Spleen (tissue), 7 donors: ENCODE measurements around the gene TTLL8.

ENCODE experiments used
- POLR2A ChIP-seq, 3 donors: fragments of 450-650 bp; IDR thresholded peaks; one replicate each; pipeline ENCODE4 v1.5.1; 2017; ENCODE audit warnings: antibody characterized with exemption in 3 of 3, mild to moderate bottlenecking in 1 of 3
- TF ChIP-seq, protein P1 (sequence below), 11 experiments: fragments of 200-600 bp in 7 of 11; fragments of 450-650 bp in 4 of 11; sonication (generic) in 4 of 11; IDR thresholded peaks in 8 of 11; conservative IDR thresholded peaks in 3 of 11; 1 replicate in 7 of 11; 2 replicates in 4 of 11; pipeline versions ENCODE4 v1.4.0 to v1.8.0; 2016 to 2021; ENCODE audit warnings: antibody characterized with exemption in 11 of 11, inconsistent platforms in 4 of 11, mild to moderate bottlenecking in 1 of 11
- donor health status: DM: no; HTN: no; CAD: no; lungs with moderate emphysema.
- donor health status: DM: no; HTN: no; CAD: no.
- donor health status: DM: no; HTN: no; CAD: no.

DNA sequence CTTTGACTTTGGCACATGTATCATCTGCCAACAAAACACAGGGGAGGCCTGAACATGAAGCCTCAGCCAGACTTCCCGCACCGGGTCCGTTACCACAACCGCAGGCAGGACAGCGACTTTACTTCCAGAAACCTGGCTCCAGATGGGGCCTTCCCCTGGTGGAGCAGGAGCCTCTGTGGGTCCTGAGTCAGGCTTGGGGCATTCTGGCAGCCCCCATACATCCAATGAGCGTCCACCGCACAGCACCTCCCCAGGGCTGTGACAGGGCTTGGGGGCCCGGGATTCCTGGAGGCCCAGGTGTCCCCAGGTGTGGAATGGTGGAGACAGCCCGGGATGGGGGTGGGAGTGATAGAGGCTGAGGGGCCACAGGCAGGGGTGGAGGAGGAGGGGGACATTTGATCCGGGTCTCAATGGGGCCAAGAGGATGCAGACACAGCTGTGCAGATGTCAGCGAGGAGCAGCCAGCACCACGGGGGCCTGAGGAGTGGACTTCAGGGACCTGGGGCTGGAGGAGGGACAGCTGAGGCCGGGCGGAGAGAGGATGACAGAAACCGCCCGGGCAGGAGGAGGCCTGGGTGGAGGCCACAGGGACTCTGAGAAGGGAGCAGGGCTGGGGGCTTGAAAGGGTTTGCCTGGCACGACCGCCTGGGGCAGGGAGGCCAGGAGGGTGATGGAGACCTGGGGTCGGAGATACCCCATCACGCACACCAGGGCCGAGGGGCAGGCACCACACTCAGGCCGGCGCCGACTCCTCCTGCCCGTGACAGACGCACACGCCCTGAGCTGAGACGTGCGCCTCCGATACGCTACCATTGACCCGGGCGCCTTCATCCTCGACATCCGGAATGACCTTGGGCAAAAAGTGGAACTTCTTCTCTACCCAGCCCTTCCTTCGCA lies 8.6 kb downstream of the TTLL8 start:
- TF ChIP-seq, protein P1, sequence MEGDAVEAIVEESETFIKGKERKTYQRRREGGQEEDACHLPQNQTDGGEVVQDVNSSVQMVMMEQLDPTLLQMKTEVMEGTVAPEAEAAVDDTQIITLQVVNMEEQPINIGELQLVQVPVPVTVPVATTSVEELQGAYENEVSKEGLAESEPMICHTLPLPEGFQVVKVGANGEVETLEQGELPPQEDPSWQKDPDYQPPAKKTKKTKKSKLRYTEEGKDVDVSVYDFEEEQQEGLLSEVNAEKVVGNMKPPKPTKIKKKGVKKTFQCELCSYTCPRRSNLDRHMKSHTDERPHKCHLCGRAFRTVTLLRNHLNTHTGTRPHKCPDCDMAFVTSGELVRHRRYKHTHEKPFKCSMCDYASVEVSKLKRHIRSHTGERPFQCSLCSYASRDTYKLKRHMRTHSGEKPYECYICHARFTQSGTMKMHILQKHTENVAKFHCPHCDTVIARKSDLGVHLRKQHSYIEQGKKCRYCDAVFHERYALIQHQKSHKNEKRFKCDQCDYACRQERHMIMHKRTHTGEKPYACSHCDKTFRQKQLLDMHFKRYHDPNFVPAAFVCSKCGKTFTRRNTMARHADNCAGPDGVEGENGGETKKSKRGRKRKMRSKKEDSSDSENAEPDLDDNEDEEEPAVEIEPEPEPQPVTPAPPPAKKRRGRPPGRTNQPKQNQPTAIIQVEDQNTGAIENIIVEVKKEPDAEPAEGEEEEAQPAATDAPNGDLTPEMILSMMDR (IDR thresholded peaks at IDR 0.05 in 8 of 11, conservative IDR thresholded peaks at IDR 0.05 in 3 of 11), result no peak
- no peak for TF ChIP-seq POLR2A (IDR thresholded peaks at IDR 0.05)
